ENCODE measurements around the gene TBC1D10B.
A peak's percentile ranks its signal among the peaks of the same experiment; 100 is the strongest.
"Not testable (repeated sequence)": the region's sequence is repeated elsewhere in the genome, so short reads cannot be mapped to it uniquely, and the experiment has no call there.

TBC1D10B gene

GRCh38 chr16:30341971-30342370, 28.3 kb downstream of the TBC1D10B start:
- H3K4me1 ChIP-seq (ENCODE audit: insufficient read depth, low read length) = peaks cover 16% of the 10 kb centered on the region
- not testable (repeated sequence) for H3K36me3 ChIP-seq (ENCODE audit: insufficient read depth, low read length); H3K4me3 ChIP-seq (ENCODE audit: low read depth in 1 of 2, low read length in 2 of 2); H3K9ac ChIP-seq (ENCODE audit: low read depth, low read length); H3K27me3 ChIP-seq (ENCODE audit: insufficient read depth, low read length, poor library complexity); H4K20me1 ChIP-seq (ENCODE audit: insufficient read depth, low read length); ATAC-seq (ENCODE audit: insufficient read depth, low read depth); H2AFZ ChIP-seq (ENCODE audit: low read depth, low read length); DNase-seq; H3K79me2 ChIP-seq (ENCODE audit: insufficient read depth, low read length); H3K9me3 ChIP-seq (ENCODE audit: insufficient read depth, low read length, severe bottlenecking); H3K4me2 ChIP-seq (ENCODE audit: insufficient read depth, low read length); H3K27ac ChIP-seq (ENCODE audit: low read length)
- TF ChIP-seq CTCF (IDR thresholded peaks at IDR 0.05; ENCODE audit: borderline replicate concordance, extremely low read depth, low read length, poor library complexity, severe bottlenecking) = peak; percentile 6

GRCh38 chr16:30340621-30341020, 29.7 kb downstream of the TBC1D10B start:
- H3K4me3 ChIP-seq (ENCODE audit: low read depth in 1 of 2, low read length in 2 of 2) = no peak overlapping the region
- ATAC-seq (ENCODE audit: insufficient read depth, low read depth) (peak; percentile 89), DNase-seq (peak; percentile 72)
- no peaks in the 10 kb centered on the region for H3K79me2 ChIP-seq (ENCODE audit: insufficient read depth, low read length)
- H3K4me1 ChIP-seq (ENCODE audit: insufficient read depth, low read length) = peaks cover 24% of the 10 kb centered on the region
- no peaks in the 10 kb centered on the region for H3K27me3 ChIP-seq (ENCODE audit: insufficient read depth, low read length, poor library complexity)
- peak overlapping the region; percentile 21 for H2AFZ ChIP-seq (ENCODE audit: low read depth, low read length)
- peak overlapping the region; percentile 55; the same call in 1 of the 2 replicates for H3K27ac ChIP-seq (ENCODE audit: low read length)
- H3K4me2 ChIP-seq (ENCODE audit: insufficient read depth, low read length) = peak overlapping the region; percentile 42; the same call in 1 of the 2 replicates
- no peaks in the 10 kb centered on the region for H3K36me3 ChIP-seq (ENCODE audit: insufficient read depth, low read length)
- no peaks in the 10 kb centered on the region for H3K9me3 ChIP-seq (ENCODE audit: insufficient read depth, low read length, severe bottlenecking)
- no peak for TF ChIP-seq EZH2 (IDR thresholded peaks at IDR 0.05; ENCODE audit: borderline replicate concordance, low read depth, low read length, severe bottlenecking)
- TF ChIP-seq CTCF (IDR thresholded peaks at IDR 0.05; ENCODE audit: borderline replicate concordance, extremely low read depth, low read length, poor library complexity, severe bottlenecking) = peak; percentile 16
- 0 out of 2 replicates have a peak overlapping the region, but pooled peaks have one; percentile 28 for H3K9ac ChIP-seq (ENCODE audit: low read depth, low read length)
- H4K20me1 ChIP-seq (ENCODE audit: insufficient read depth, low read length) = no peaks in the 10 kb centered on the region

- H2AFZ ChIP-seq (ENCODE audit: low read depth, low read length); H3K27me3 ChIP-seq (ENCODE audit: insufficient read depth, low read length, poor library complexity); H3K4me3 ChIP-seq (ENCODE audit: low read depth in 1 of 2, low read length in 2 of 2); H3K27ac ChIP-seq (ENCODE audit: low read length); DNase-seq; ATAC-seq (ENCODE audit: insufficient read depth, low read depth); H3K36me3 ChIP-seq (ENCODE audit: insufficient read depth, low read length); H4K20me1 ChIP-seq (ENCODE audit: insufficient read depth, low read length); H3K4me2 ChIP-seq (ENCODE audit: insufficient read depth, low read length); H3K9me3 ChIP-seq (ENCODE audit: insufficient read depth, low read length, severe bottlenecking); H3K9ac ChIP-seq (ENCODE audit: low read depth, low read length); H3K79me2 ChIP-seq (ENCODE audit: insufficient read depth, low read length): not testable (repeated sequence)
- H3K4me1 ChIP-seq (ENCODE audit: insufficient read depth, low read length) = peaks cover 27% of the 10 kb centered on the region
These were observed 31.6 kb downstream of the TBC1D10B start for GRCh38 chr16:30338715-30339114.

- not testable (repeated sequence) for H3K27ac ChIP-seq (ENCODE audit: low read length); H3K9ac ChIP-seq (ENCODE audit: low read depth, low read length); H3K27me3 ChIP-seq (ENCODE audit: insufficient read depth, low read length, poor library complexity); ATAC-seq (ENCODE audit: insufficient read depth, low read depth); H3K4me3 ChIP-seq (ENCODE audit: low read depth in 1 of 2, low read length in 2 of 2); H3K9me3 ChIP-seq (ENCODE audit: insufficient read depth, low read length, severe bottlenecking); H3K4me2 ChIP-seq (ENCODE audit: insufficient read depth, low read length); H3K36me3 ChIP-seq (ENCODE audit: insufficient read depth, low read length); DNase-seq; H4K20me1 ChIP-seq (ENCODE audit: insufficient read depth, low read length); H2AFZ ChIP-seq (ENCODE audit: low read depth, low read length)
- Histone ChIP-seq H3K4me1 (ENCODE audit: insufficient read depth, low read length) (peaks cover 27% of the 10 kb centered on the region), H3K79me2 (ENCODE audit: insufficient read depth, low read length) (peaks cover 13% of the 10 kb centered on the region)
These were observed 32.3 kb downstream of the TBC1D10B start for GRCh38 chr16:30337964-30338357.
